ENCODE results near the gene PAOX.

Gene PAOX

DNA sequence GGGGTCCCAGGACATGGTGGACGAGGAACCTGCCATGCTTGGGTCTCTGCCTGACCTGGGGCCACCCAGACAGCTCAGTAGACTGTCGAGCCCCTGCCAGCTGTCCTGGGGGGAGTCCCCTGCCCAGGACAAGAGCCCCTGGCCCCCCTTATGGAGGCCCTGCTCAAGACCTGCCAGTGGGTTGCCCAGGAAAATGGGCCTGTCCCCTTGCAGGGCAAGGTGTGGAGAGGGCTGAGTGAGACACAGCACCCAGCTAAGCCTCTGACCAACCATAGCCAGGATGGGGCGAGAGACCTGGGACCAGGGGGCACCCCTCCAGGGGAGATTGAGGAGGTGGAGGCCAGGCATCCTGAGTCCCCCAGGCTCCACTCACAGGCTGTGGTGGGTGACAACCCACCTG is 23.1 kb upstream of the PAOX start:
- FAIRE-seq (no peak), DNase-seq (ENCODE audit: insufficient read length, low spot score) (no peak)
- TF ChIP-seq, protein P1, sequence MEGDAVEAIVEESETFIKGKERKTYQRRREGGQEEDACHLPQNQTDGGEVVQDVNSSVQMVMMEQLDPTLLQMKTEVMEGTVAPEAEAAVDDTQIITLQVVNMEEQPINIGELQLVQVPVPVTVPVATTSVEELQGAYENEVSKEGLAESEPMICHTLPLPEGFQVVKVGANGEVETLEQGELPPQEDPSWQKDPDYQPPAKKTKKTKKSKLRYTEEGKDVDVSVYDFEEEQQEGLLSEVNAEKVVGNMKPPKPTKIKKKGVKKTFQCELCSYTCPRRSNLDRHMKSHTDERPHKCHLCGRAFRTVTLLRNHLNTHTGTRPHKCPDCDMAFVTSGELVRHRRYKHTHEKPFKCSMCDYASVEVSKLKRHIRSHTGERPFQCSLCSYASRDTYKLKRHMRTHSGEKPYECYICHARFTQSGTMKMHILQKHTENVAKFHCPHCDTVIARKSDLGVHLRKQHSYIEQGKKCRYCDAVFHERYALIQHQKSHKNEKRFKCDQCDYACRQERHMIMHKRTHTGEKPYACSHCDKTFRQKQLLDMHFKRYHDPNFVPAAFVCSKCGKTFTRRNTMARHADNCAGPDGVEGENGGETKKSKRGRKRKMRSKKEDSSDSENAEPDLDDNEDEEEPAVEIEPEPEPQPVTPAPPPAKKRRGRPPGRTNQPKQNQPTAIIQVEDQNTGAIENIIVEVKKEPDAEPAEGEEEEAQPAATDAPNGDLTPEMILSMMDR (IDR thresholded peaks at IDR 0.05; ENCODE audit: insufficient read depth, missing control alignments): no peak

DNA sequence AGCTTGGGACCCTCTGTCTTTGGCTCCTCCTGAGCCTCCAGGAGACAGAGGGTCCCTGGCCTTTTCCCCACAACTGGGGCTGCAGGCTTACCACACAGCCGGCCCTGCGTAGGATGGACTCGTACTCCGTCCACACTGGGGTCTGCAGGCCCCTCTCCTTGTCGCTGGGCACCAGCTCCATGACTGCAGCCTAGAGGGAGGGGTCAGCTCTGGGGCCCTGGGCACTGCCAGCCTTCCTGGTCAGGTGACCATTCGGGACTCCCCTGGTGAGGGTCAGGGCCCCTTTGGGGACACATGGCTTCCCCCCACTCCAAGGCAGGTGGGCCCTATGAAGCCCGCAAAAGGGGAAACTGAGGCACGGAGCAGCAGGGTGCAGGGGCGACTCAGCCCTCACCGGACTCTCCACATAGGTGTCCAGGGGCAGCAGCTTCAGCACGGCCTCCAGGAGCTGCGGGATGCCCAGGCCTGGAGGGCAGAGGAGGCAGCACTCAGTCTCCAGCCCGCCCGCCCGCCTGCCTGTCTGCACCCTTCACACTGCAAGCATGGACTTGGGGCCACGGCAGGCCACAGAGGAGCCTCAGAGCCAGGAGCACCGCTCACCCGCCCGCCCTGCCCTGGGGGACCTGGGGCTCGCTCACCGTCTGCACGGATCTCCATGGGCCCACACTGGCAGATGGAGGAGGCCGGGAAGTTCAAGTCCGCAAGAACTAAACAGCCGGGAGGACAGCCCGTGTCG is 22.3 kb upstream of the PAOX start:
- FAIRE-seq (no peak), DNase-seq (ENCODE audit: insufficient read length, low spot score) (no peak)
- TF ChIP-seq, protein P1 (IDR thresholded peaks at IDR 0.05; ENCODE audit: insufficient read depth, missing control alignments): no peak

DNA sequence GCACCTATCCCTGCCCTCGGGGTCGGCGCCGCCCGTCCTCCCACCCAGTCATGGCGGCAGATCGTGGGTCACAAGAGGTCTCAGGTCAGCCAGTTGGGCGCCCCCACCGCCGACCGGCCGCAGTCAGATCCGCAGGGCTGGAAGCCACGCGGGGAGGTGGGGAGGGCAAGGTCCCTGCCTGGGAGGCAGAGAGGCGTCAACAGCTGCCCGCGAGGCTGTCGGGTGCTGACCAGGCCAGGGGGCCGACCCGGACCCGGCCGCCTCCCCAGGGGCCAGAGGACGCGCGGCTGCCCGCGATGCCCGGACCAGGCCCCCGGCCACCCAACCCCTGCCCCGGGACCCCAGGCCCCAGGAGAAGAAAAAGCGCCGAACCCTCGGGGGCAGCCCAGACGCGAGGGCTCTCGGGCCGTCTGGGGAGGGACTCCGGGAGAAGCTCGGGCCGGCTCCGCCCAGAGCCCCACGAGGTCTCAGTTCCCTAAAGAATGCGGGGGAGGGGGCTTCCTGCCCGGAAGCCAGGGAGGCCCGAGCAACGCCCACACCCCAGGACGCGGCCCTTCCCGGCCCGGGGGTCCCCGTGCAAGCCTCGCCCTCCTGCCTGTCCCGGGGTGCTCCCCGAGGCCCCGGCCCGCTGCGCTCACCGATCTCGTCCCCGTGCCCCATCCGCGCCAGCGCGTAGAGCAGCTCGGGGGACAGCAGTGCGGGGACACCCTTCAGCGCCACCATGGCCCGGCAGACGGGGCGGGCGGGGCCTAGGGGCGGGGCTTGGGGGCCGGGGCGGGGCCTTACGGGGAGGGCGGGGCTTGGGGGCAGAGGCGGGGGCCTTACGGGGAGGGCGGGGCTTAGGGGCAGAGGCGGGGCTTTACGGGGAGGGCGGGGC is 21.5 kb upstream of the PAOX start, which contains the start of gene FUOM:
FUOM (minus strand) TSS at position 735 of the 877 bp plus-strand sequence; CDS start at position 723, 12 bp downstream.
- DNase-seq (ENCODE audit: insufficient read length, low spot score) (no peak), FAIRE-seq (no peak)
- TF ChIP-seq, protein P1 (IDR thresholded peaks at IDR 0.05; ENCODE audit: insufficient read depth, missing control alignments): no peak

GRCh38 chr10:133358162-133358924 is 20.7 kb upstream of the PAOX start:
- TF ChIP-seq, protein P1 (IDR thresholded peaks at IDR 0.05; ENCODE audit: insufficient read depth, missing control alignments): no peak
- DNase-seq (ENCODE audit: insufficient read length, low spot score) (no peak), FAIRE-seq (no peak)

- DNase-seq (ENCODE audit: insufficient read length, low spot score): no peak
- FAIRE-seq: no peak
- TF ChIP-seq, protein P1 (IDR thresholded peaks at IDR 0.05; ENCODE audit: insufficient read depth, missing control alignments): no peak
Observed at GRCh38 chr10:133358925-133359310, 20.1 kb upstream of the PAOX start.

GRCh38 chr10:133359554-133359971 is 19.5 kb upstream of the PAOX start:
- FAIRE-seq: no peak
- TF ChIP-seq, protein P1 (IDR thresholded peaks at IDR 0.05; ENCODE audit: insufficient read depth, missing control alignments): no peak
- no peak for DNase-seq (ENCODE audit: insufficient read length, low spot score)

Measured in D721Med (cell line).